ENCODE data around the gene RAB11FIP3. TPM values are rescaled to one million over a fixed set of nuclear protein-coding genes. Genes with fewer than 3 reads are reported as not detected.

Gene RAB11FIP3
- total and polyA plus RNA-seq, 9 of the 15 experiments (the other 6 are each of a cell fraction or from before 2014, with no cell fraction given), result 0.46 to 13.1 (median 4.3) TPM

DNA sequence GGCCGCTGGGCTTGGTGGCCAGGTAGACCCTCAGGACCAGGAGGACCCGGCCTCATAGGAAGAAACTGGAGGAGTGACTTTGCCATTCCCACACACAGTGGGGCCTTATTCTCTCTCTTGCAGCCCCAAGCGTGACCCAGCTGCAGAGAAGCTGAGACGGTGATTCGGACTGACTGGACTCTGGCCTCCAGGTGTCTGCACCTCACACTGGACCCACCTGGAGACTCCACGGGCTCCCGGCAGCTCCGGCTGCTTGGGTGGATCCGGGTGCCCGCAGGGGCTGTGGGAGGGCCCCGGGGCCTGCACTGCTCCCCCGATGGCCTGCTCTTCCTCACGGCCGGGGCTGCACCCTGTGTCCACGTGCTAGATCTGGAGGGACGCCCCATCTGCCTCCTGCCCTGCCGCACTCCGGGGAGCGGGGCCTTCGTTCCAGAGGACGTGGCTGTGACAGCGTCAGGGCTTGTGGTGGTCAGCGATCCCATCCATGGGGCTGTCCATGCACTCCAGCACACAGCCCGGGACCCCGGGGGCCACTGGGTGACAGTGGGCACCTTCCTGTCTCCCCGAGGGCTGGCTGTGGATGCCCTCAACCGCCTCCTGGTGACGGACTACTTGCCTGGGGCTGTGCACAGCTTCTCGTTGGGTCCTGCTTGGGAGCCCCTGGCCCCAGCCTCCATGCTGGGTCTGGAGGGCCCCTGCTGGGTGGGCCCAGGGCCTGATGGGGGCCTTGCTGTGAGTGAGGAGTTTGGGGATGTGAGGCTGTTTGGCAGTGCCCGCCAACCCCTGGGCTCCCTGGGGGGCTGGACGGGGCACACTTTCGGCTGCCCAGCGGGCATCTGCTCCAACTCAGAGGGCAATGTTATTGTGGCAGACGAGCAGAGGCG lies 142.2 kb downstream of the RAB11FIP3 start (continued):
- no peak for TF ChIP-seq FOS (IDR thresholded peaks at IDR 0.05; ENCODE audit: extremely low read depth, insufficient read length)
- TF ChIP-seq CHAMP1 (IDR thresholded peaks at IDR 0.05), result no peak
- no peak for TF ChIP-seq ZBED1 (IDR thresholded peaks at IDR 0.05)
- no peak for TF ChIP-seq TRIM25 (IDR thresholded peaks at IDR 0.05; ENCODE audit: borderline replicate concordance)
- TF ChIP-seq HNRNPUL1 (IDR thresholded peaks at IDR 0.05; ENCODE audit: low read length), result no peak
- no peak for TF ChIP-seq CSDE1 (IDR thresholded peaks at IDR 0.05)
- TF ChIP-seq ZNF436 (CRISPR knock-in tag; IDR thresholded peaks at IDR 0.05), result no peak
- TF ChIP-seq ZEB2 (IDR thresholded peaks at IDR 0.05), result 0 out of 2 replicates have a peak, but pooled peaks have one; percentile 8
- TF ChIP-seq NONO (IDR thresholded peaks at IDR 0.05; ENCODE audit: low read depth in 2 of 2, low read length in 1 of 2), result no peak
- TF ChIP-seq RUNX1 (IDR thresholded peaks at IDR 0.05; ENCODE audit: low read depth), result no peak
- TF ChIP-seq PHF20 (IDR thresholded peaks at IDR 0.05; ENCODE audit: partially characterized antibody), result no peak
- no peak for TF ChIP-seq EP300 (IDR thresholded peaks at IDR 0.05; ENCODE audit: low read length)
- no peak for TF ChIP-seq RBM17 (IDR thresholded peaks at IDR 0.05; ENCODE audit: borderline replicate concordance, low read depth, low read length)
- no peak for TF ChIP-seq TCF3 (CRISPR knock-in tag; IDR thresholded peaks at IDR 0.05)
- no peak for TF ChIP-seq SP1 (CRISPR knock-in tag; IDR thresholded peaks at IDR 0.05)
- no peak for TF ChIP-seq CREM (IDR thresholded peaks at IDR 0.05; ENCODE audit: low read depth)
- peak; percentile 21; the same call in 1 of the 2 replicates for TF ChIP-seq MAX (CRISPR knock-in tag; IDR thresholded peaks at IDR 0.05)
- no peak for TF ChIP-seq TCF7L2 (IDR thresholded peaks at IDR 0.05; ENCODE audit: low read depth, low read length)
- no peak for TF ChIP-seq ZNF699 (CRISPR knock-in tag; IDR thresholded peaks at IDR 0.05; ENCODE audit: insufficient replicate concordance)

Measured in K562 (cell line).